A549 (cell line): ENCODE results near the gene ANKRD63. TPM values are rescaled to one million over a fixed set of nuclear protein-coding genes. Genes with fewer than 3 reads are reported as not detected.

Source experiments
- ATAC-seq, 2 experiments: fragments of 200-7000 bp in 1 of 2; fragments of >200 bp in 1 of 2; cut with Nextera tagmentation in 1 of 2; cut with Tn5 transposase in 1 of 2; 3 replicates each; pipeline versions ENCODE4 v1.8.0 to v1.9.1; 2018 to 2020; ENCODE audit warnings: mild to moderate bottlenecking in 1 of 2, moderate library complexity in 1 of 2
- CTCF ChIA-PET: fragments of 300-600 bp; sonication (Branson Sonifier 250); formaldehyde crosslinking; extraction: SDS; loops from one replicate; lab custom pipeline; 2021; ENCODE audit warnings: antibody characterized with exemption, inconsistent platforms; lab: Yijun Ruan, JAX
- POLR2A ChIA-PET: fragments of 350-600 bp; formaldehyde crosslinking; extraction: SDS; loops from one replicate; lab custom pipeline; 2021; ENCODE audit warnings: antibody characterized with exemption, inconsistent platforms; lab: Yijun Ruan, JAX
- DNase-seq, 2 experiments: peaks; one replicate each; pipeline versions ENCODE4 v3.0.0 to v3.0.0-alpha.2; 2011 to 2016; ENCODE audit warnings: low read depth in 1 of 2, low spot score in 1 of 2
- FAIRE-seq: peaks from 2 replicates; lab custom pipeline; 2011; peaks lifted over from hg19 to GRCh38; lab: Jason Lieb, UNC
- H3K27ac ChIP-seq, 2 experiments: fragments of >200 bp; sonication (Bioruptor Twin); formaldehyde crosslinking; 3 replicates each; pipeline ENCODE4 v1.5.1; 2016 to 2017
- H3K4me1 ChIP-seq: fragments of >200 bp; sonication (Bioruptor Twin); formaldehyde crosslinking; 3 replicates; pipeline ENCODE4 v1.6.1; 2016
- H3K4me2 ChIP-seq: fragments of >200 bp; sonication (Bioruptor Twin); formaldehyde crosslinking; 3 replicates; pipeline ENCODE4 v1.6.1; 2016
- H3K4me3 ChIP-seq: fragments of >200 bp; sonication (Bioruptor Twin); formaldehyde crosslinking; 3 replicates; pipeline ENCODE4 v1.5.1; 2016
- H3K9me3 ChIP-seq: fragments of >200 bp; sonication (Bioruptor Twin); formaldehyde crosslinking; 3 replicates; pipeline ENCODE4 v1.6.1; 2016
- EHF ChIP-seq: fragments of 250-450 bp; sonication (Bioruptor Pico); IDR thresholded peaks from 2 replicates; pipeline ENCODE4 v1.5.0; 2020; ENCODE audit warnings: mild to moderate bottlenecking
- HES2 ChIP-seq: fragments of >200 bp; sonication (Bioruptor Twin); formaldehyde crosslinking; IDR thresholded peaks from 2 replicates; pipeline ENCODE4 v1.6.1; 2016
- HMGXB4 ChIP-seq: fragments of 250-450 bp; sonication (Bioruptor Pico); IDR thresholded peaks from 2 replicates; pipeline ENCODE4 v1.5.0; 2021; ENCODE audit warnings: mild to moderate bottlenecking, moderate library complexity, borderline replicate concordance
- HOXA7 ChIP-seq: fragments of 250-450 bp; sonication (Bioruptor Pico); IDR thresholded peaks from 2 replicates; pipeline ENCODE4 v1.5.0; 2020; ENCODE audit warnings: mild to moderate bottlenecking, moderate library complexity
- JUN ChIP-seq, 2 experiments: fragments of >200 bp; sonication (Bioruptor Twin); formaldehyde crosslinking; IDR thresholded peaks; 2 replicates in 1 of 2; 3 replicates in 1 of 2; pipeline ENCODE4 v1.6.1; 2016 to 2017
- MAZ ChIP-seq: fragments of 150-350 bp; IDR thresholded peaks from 2 replicates; pipeline ENCODE4 v1.6.1; 2014; ENCODE audit warnings: antibody characterized with exemption, low read depth, low read length, borderline replicate concordance
- NPAS2 ChIP-seq: fragments of 250-450 bp; sonication (Bioruptor Pico); IDR thresholded peaks from 2 replicates; pipeline ENCODE4 v1.8.0; 2022; ENCODE audit warnings: mild to moderate bottlenecking, moderate library complexity, borderline replicate concordance
- PBX3 ChIP-seq: IDR thresholded peaks from 2 replicates; pipeline ENCODE4 v1.6.1; 2012
- PHF8 ChIP-seq: fragments of 200-600 bp; sonication (generic); IDR thresholded peaks from 2 replicates; pipeline ENCODE4 v1.6.1; 2016; ENCODE audit warnings: low read depth, mild to moderate bottlenecking, antibody characterized with exemption, moderate library complexity, borderline replicate concordance
- POLR2A ChIP-seq: IDR thresholded peaks from 2 replicates; pipeline ENCODE4 v1.6.1; 2012; ENCODE audit warnings: mild to moderate bottlenecking, low read length
- RAD21 ChIP-seq, 2 experiments: fragments of >200 bp in 1 of 2; sonication (Bioruptor Twin) in 1 of 2; formaldehyde crosslinking in 1 of 2; IDR thresholded peaks in 1 of 2; conservative IDR thresholded peaks in 1 of 2; 2 replicates in 1 of 2; 3 replicates in 1 of 2; pipeline ENCODE4 v1.6.1; 2012 to 2018; ENCODE audit warnings: inconsistent platforms in 1 of 2
- REST ChIP-seq: fragments of 200-600 bp; sonication (generic); IDR thresholded peaks from 2 replicates; pipeline ENCODE4 v1.6.1; 2016; ENCODE audit warnings: antibody characterized with exemption, mild to moderate bottlenecking, moderate library complexity
- RFX5 ChIP-seq: fragments of 450-650 bp; IDR thresholded peaks from 2 replicates; pipeline ENCODE4 v1.7.1; 2014; ENCODE audit warnings: antibody characterized with exemption, mild to moderate bottlenecking, moderate library complexity
- RNF2 ChIP-seq: fragments of 200-600 bp; sonication (generic); IDR thresholded peaks from 2 replicates; pipeline ENCODE4 v1.6.1; 2016; ENCODE audit warnings: low read depth, mild to moderate bottlenecking, antibody characterized with exemption, moderate library complexity, borderline replicate concordance
- SMC3 ChIP-seq: fragments of >200 bp; sonication (Bioruptor Twin); formaldehyde crosslinking; IDR thresholded peaks from 3 replicates; pipeline ENCODE4 v1.6.1; 2018; ENCODE audit warnings: inconsistent platforms
- TP53 ChIP-seq: fragments of 250-450 bp; sonication (Bioruptor Pico); IDR thresholded peaks from 2 replicates; pipeline ENCODE4 v1.5.0; 2021; ENCODE audit warnings: mild to moderate bottlenecking, moderate library complexity
- USF2 ChIP-seq: fragments of 450-650 bp; IDR thresholded peaks from 2 replicates; pipeline ENCODE4 v1.6.1; 2014; ENCODE audit warnings: antibody characterized with exemption
- ZC3H11A ChIP-seq: fragments of 450-650 bp; IDR thresholded peaks from 2 replicates; pipeline ENCODE4 v1.6.1; 2014; ENCODE audit warnings: antibody characterized with exemption, mild to moderate bottlenecking
- ZSCAN20 ChIP-seq: fragments of 250-450 bp; sonication (Bioruptor Pico); IDR thresholded peaks from 2 replicates; pipeline ENCODE4 v1.8.0; 2022; ENCODE audit warnings: mild to moderate bottlenecking, moderate library complexity
- WGBS: methylation state at CpG from one replicate; pipeline ENCODE4 v1.1.6; 2017; ENCODE audit errors: missing lambda C conversion rate; 5-methylcytosine and 5-hydroxymethylcytosine counted together
- polyA plus RNA-seq, 4 experiments: library from polyadenylated mRNA; depleted of rRNA in 3 of 4; stranded (reverse); fragments of >200 nt; fragmentation: RNase III in 1 of 4; extraction: RNeasy Plus Mini Kit Qiagen cat#74134 plus additional on column Dnase treatment in 1 of 4; gene quantifications; 2 replicates in 3 of 4; 3 replicates in 1 of 4; pipeline ENCODE4 v1.2.3, GENCODE V29; 2011 to 2017

Gene ANKRD63
- polyA plus RNA-seq, 2 of the 4 experiments (the other 2 are of a cell fraction) = 0.25 TPM; not detected in 1

GRCh38 chr15:40298216-40298935 lies 15.5 kb upstream of the ANKRD63 start:
- H3K4me1 ChIP-seq = no peaks in the 10 kb centered on the region
- ATAC-seq (no peak), FAIRE-seq (no peak), DNase-seq (no peak)
- WGBS = 72% methylated on average over 14 of the region's 17 CpGs
- H3K4me3 ChIP-seq = no peak overlapping the region
- H3K27ac ChIP-seq = no peak overlapping the region
- CTCF ChIA-PET = interaction anchor here (0.7 to 1.4 kb wide), 5 partner anchors 10 to 81 kb away, joined by 3 to 6 read pairs (median 4); partner anchors contain the start of genes ANKRD63 and PLCB2
- peaks cover 6% of the 10 kb centered on the region; the same call in 2 of the 3 replicates for H3K9me3 ChIP-seq
- H3K4me2 ChIP-seq = no peak overlapping the region
- POLR2A ChIA-PET = no interaction called here
- TF ChIP-seq JUN (IDR thresholded peaks at IDR 0.05) (no peak), ZC3H11A (no peak), PHF8 (no peak), USF2 (no peak), ZSCAN20 (CRISPR knock-in tag) (no peak), HMGXB4 (CRISPR knock-in tag) (no peak), REST (no peak), HES2 (no peak), TP53 (no peak)

- Histone ChIP-seq H3K27ac (no peak overlapping the region), H3K4me2 (no peak overlapping the region)
- no peak for ATAC-seq
- ChIA-PET POLR2A (no interaction called here), CTCF (interaction anchor here (1.0 to 1.5 kb wide), 5 partner anchors 12 to 23 kb away, joined by 3 to 7 read pairs (median 3); partner anchors contain the start of gene ANKRD63)
- WGBS = 67% methylated on average over 9 of the region's 10 CpGs
- no peak for DNase-seq
- TF ChIP-seq MAZ (no peak), RFX5 (no peak), RAD21 (conservative IDR thresholded peaks at IDR 0.05 in 1 of 2, IDR thresholded peaks at IDR 0.05 in 1 of 2) (no peak), HMGXB4 (CRISPR knock-in tag) (no peak), POLR2A (no peak), RNF2 (no peak), SMC3 (no peak), TP53 (no peak), REST (no peak), HOXA7 (CRISPR knock-in tag) (no peak), EHF (CRISPR knock-in tag) (no peak), NPAS2 (no peak), PBX3 (no peak)
- TF ChIP-seq, all 56 proteins: peak for 0
- H3K4me1 ChIP-seq = no peaks in the 10 kb centered on the region
- FAIRE-seq = no peak
- H3K9me3 ChIP-seq = peaks cover 6% of the 10 kb centered on the region; the same call in 2 of the 3 replicates
- no peak overlapping the region for H3K4me3 ChIP-seq
Observed at GRCh38 chr15:40297356-40297755, 14.5 kb upstream of the ANKRD63 start.
